Heart left ventricle (tissue), 16 donors: ENCODE measurements around the gene MYO1H. TPM values are rescaled to one million over a fixed set of nuclear protein-coding genes. Genes with fewer than 3 reads are reported as not detected.

Experiments
- ATAC-seq, 4 donors: fragments of 200-7000 bp; cut with Tn5 transposase; one replicate each; pipeline ENCODE4 v1.9.1; 2020 to 2022; ENCODE audit warnings: moderate library complexity in 4 of 4, mild to moderate bottlenecking in 3 of 4, moderate number of reproducible peaks in 1 of 4
- DNase-seq, 5 donors: peaks; one replicate each; pipeline ENCODE4 v3.0.0-alpha.2; 2020
- H3K27ac ChIP-seq, 12 donors: fragments of 200-600 bp; sonication (generic) in 4 of 12; one replicate each; pipeline versions ENCODE4 v1.5.0 to v1.8.0; 2016 to 2022; ENCODE audit warnings: mild to moderate bottlenecking in 2 of 12
- H3K27me3 ChIP-seq, 9 donors: fragments of 200-600 bp; sonication (generic) in 2 of 9; one replicate each; pipeline versions ENCODE4 v1.5.1 to v1.8.0; 2016 to 2022; ENCODE audit warnings: mild to moderate bottlenecking in 3 of 9
- H3K36me3 ChIP-seq, 9 donors: fragments of 200-600 bp; sonication (generic) in 2 of 9; one replicate each; pipeline versions ENCODE4 v1.5.0 to v1.8.0; 2018 to 2022; ENCODE audit warnings: mild to moderate bottlenecking in 2 of 9
- H3K4me1 ChIP-seq, 12 donors: fragments of 200-600 bp; sonication (generic) in 4 of 12; one replicate each; pipeline versions ENCODE4 v1.5.0 to v1.8.0; 2016 to 2022; ENCODE audit warnings: mild to moderate bottlenecking in 3 of 12
- H3K4me3 ChIP-seq, 12 donors: fragments of 200-600 bp; sonication (generic) in 4 of 12; one replicate each; pipeline versions ENCODE4 v1.5.0 to v1.8.0; 2017 to 2022; ENCODE audit warnings: mild to moderate bottlenecking in 9 of 12, moderate library complexity in 4 of 12
- H3K9me3 ChIP-seq, 12 donors: fragments of 200-600 bp; sonication (generic) in 4 of 12; one replicate each; pipeline versions ENCODE4 v1.5.0 to v1.8.0; 2016 to 2022; ENCODE audit warnings: mild to moderate bottlenecking in 1 of 12
- POLR2A ChIP-seq, 2 donors: fragments of 450-650 bp; IDR thresholded peaks; one replicate each; pipeline ENCODE4 v1.6.1; 2017; ENCODE audit warnings: antibody characterized with exemption in 2 of 2, mild to moderate bottlenecking in 2 of 2, moderate library complexity in 2 of 2
- WGBS, 4 donors: extraction: QIAGEN DNeasy Blood & Tissue Kit in 2 of 4; methylation state at CpG; one replicate each; pipeline versions ENCODE4 v1.1.5 to v1.1.7; 2013 to 2018; 5-methylcytosine and 5-hydroxymethylcytosine counted together
- intact Hi-C, 10 donors: fragments of 100-400 bp; cut with DNase I; formaldehyde crosslinking; loops; one replicate each; pipeline versions ENCODE4 v1.11.1 to v1.14.2; 2022
- polyA plus RNA-seq, 2 donors: library from polyadenylated mRNA; stranded (reverse); fragments of 200-250 nt; gene quantifications; one replicate each; pipeline ENCODE4 v1.2.3, GENCODE V29; 2013
- total RNA-seq, 9 donors: library from RNA; depleted of rRNA in 2 of 9; stranded (reverse); fragments of >200 nt in 2 of 9; fragmentation: NEBNext Ultra II Directional in 3 of 9; extraction: Animal tissue kit (Norgen Biotek cat#: 25700) in 3 of 9; gene quantifications; one replicate each; pipeline versions ENCODE4 v1.1.0 to v1.2.4, GENCODE V29; 2016 to 2023
- TF ChIP-seq, protein P1 (sequence below), 12 donors: fragments of 200-600 bp; sonication (generic) in 4 of 12; IDR thresholded peaks; one replicate each; pipeline versions ENCODE4 v1.5.0 to v1.8.0; 2018 to 2022; ENCODE audit warnings: antibody characterized with exemption in 12 of 12, mild to moderate bottlenecking in 5 of 12
- donor health status: ischemic (EF 13 %, LVEDD 7.1; RV severe dilation, severe dysfunction).
- donor health status: healthy with polysubstance abuse.
- donor health status: DM: no; HTN: yes; CAD: no.
- donor health status: DM: no; HTN: no; CAD: no.
- donor health status: ischemic (EF 25% LVEDD 6.9; RV normal size, moderate dysfunction).
- donor health status: ischemic (EF 25% LVEDD 5.7; RV mildly dilated, moderate dysfunction).
- donor health status: healthy.
- donor health status: DM: yes; HTN: yes; CAD: no.
- donor health status: ischemic (EF 35%, LVEDD 5.7; RV mildly dilated, moderate dysfunction).
- donor health status: nonischemic (EF 11% LVEDD 7.7; RV severe dilation, severe dysfunction).
- donor health status: DM: yes; HTN: yes; CAD: no.
- donor health status: PGD.
- donor health status: ischemic (EF 29% LVEDD 5.4; RV normal size, mild dysfunction).
- donor health status: nonischemic (EF 23%, LVEDD 6.1; RV moderate dilation, normal function).

Gene MYO1H
- total and polyA plus RNA-seq, 11 donors = 0.04 to 1.00 (median 0.22) TPM; not detected in 3

DNA sequence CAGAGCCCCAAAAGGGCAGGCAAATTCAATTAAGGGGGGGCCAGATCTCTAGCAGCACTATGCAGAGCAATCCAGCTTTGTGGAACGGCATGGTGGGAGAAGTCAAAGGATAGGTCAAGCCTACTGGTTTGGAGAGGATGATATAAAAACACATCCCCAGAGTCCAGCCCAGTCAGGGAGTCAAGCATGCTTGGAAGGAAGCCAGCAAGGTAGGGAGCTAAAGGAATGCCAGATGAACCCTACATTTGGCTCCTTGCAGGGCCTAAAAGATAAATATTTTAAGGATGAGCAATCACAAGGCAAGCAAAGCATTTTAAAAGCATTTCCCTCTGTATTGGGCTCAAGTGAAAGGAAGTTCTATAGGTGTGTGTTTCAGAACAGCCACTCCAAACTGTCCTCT is 108.0 kb downstream of the MYO1H start:
- no peaks in the 10 kb centered on the region for H3K27me3 ChIP-seq
- peak overlapping the region in 1 of 12 donors; percentile 93 for H3K27ac ChIP-seq
- intact Hi-C loops = no loop called here
- peaks cover 5 to 41% (median 28%) of the 10 kb centered on the region in 12 donors for H3K4me1 ChIP-seq
- 82 to 92% (median 88%) methylated on average over 1 of the region's 1 CpG for WGBS, 4 donors
- ATAC-seq (no peak), DNase-seq (no peak)
- no peak overlapping the region for H3K4me3 ChIP-seq
- H3K36me3 ChIP-seq = peaks cover 0 to 97% (median 80%) of the 10 kb centered on the region in 9 donors
- TF ChIP-seq, protein P1, sequence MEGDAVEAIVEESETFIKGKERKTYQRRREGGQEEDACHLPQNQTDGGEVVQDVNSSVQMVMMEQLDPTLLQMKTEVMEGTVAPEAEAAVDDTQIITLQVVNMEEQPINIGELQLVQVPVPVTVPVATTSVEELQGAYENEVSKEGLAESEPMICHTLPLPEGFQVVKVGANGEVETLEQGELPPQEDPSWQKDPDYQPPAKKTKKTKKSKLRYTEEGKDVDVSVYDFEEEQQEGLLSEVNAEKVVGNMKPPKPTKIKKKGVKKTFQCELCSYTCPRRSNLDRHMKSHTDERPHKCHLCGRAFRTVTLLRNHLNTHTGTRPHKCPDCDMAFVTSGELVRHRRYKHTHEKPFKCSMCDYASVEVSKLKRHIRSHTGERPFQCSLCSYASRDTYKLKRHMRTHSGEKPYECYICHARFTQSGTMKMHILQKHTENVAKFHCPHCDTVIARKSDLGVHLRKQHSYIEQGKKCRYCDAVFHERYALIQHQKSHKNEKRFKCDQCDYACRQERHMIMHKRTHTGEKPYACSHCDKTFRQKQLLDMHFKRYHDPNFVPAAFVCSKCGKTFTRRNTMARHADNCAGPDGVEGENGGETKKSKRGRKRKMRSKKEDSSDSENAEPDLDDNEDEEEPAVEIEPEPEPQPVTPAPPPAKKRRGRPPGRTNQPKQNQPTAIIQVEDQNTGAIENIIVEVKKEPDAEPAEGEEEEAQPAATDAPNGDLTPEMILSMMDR (IDR thresholded peaks at IDR 0.05) = no peak
- no peak for TF ChIP-seq POLR2A (IDR thresholded peaks at IDR 0.05)
- no peaks in the 10 kb centered on the region for H3K9me3 ChIP-seq

DNA sequence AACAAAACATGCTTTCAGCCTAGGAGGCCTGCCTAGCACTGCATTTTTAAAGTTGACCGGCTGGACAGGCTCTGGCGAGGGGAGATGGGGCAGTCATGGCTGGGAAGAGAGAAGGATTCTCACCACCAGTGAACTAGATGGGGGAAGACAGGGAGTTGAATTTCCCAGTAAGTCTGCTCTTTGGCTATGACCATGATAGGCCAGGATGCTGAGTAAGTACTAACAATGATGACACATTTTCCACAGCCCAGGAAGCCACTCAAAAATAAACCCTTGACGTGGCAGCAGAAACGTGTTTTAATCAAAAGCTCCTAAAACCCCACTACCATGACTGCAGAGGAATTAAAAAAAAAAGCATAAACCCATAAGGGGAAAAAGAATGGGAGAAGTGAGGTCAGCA is 110.4 kb downstream of the MYO1H start:
- 67 to 77% (median 69%) methylated on average over 4 of the region's 4 CpGs for WGBS, 4 donors
- H3K9me3 ChIP-seq = no peaks in the 10 kb centered on the region
- DNase-seq (no peak), ATAC-seq (no peak)
- peaks cover 0 to 74% (median 56%) of the 10 kb centered on the region in 9 donors for H3K36me3 ChIP-seq
- H3K4me1 ChIP-seq = peaks cover 26 to 65% (median 49%) of the 10 kb centered on the region in 12 donors
- H3K27ac ChIP-seq = peak overlapping the region in 11 of 12 donors; percentile 31 to 98 (median 96)
- no peaks in the 10 kb centered on the region for H3K27me3 ChIP-seq
- H3K4me3 ChIP-seq = no peak overlapping the region
- TF ChIP-seq, protein P1 (IDR thresholded peaks at IDR 0.05) = no peak
- no peak for TF ChIP-seq POLR2A (IDR thresholded peaks at IDR 0.05)
- intact Hi-C loops = no loop called here

GRCh38 chr12:109458771-109459208 is 111.1 kb downstream of the MYO1H start:
- Histone ChIP-seq H3K4me3 (no peak overlapping the region), H3K27ac (peak overlapping the region; percentile 8 to 98 (median 96)), H3K9me3 (no peaks in the 10 kb centered on the region), H3K4me1 (peaks cover 30 to 72% (median 56%) of the 10 kb centered on the region in 12 donors), H3K36me3 (peaks cover 0 to 67% (median 49%) of the 10 kb centered on the region in 9 donors), H3K27me3 (no peaks in the 10 kb centered on the region)
- WGBS, 4 donors = 62 to 71% (median 66%) methylated on average over 6 of the region's 6 CpGs
- DNase-seq (no peak), ATAC-seq (no peak)
- no peak for TF ChIP-seq POLR2A (IDR thresholded peaks at IDR 0.05)
- TF ChIP-seq, protein P1 (IDR thresholded peaks at IDR 0.05) = no peak
- intact Hi-C loops = no loop called here

- Histone ChIP-seq H3K9me3 (no peaks in the 10 kb centered on the region), H3K27ac (peak overlapping the region in 11 of 12 donors; percentile 31 to 98 (median 96)), H3K4me3 (no peak overlapping the region), H3K27me3 (no peaks in the 10 kb centered on the region), H3K4me1 (peaks cover 35 to 77% (median 61%) of the 10 kb centered on the region in 12 donors), H3K36me3 (peaks cover 0 to 62% (median 44%) of the 10 kb centered on the region in 9 donors)
- ATAC-seq (no peak), DNase-seq (no peak)
- WGBS, 4 donors = 63 to 69% (median 65%) methylated on average over 6 of the region's 6 CpGs
- intact Hi-C loops = no loop called here
- TF ChIP-seq, protein P1 (IDR thresholded peaks at IDR 0.05) = no peak
- TF ChIP-seq POLR2A (IDR thresholded peaks at IDR 0.05) = no peak
These were observed 111.5 kb downstream of the MYO1H start for GRCh38 chr12:109459247-109459646.
